ENCODE data around the gene DDX11.
"Not testable (repeated sequence)": the region's sequence is repeated elsewhere in the genome, so short reads cannot be mapped to it uniquely, and the experiment has no call there.

- not testable (repeated sequence) for TF ChIP-seq CTCF, POLR2A, EP300, POLR2AphosphoS5 (IDR thresholded peaks at IDR 0.05)
Measured at GRCh38 chr12:31110263-31110662, 36.6 kb downstream of the DDX11 start.
